Stomach (tissue), 4 donors: Measurements from ENCODE around the gene RICTOR.

Source experiments
- POLR2A ChIP-seq, 4 donors: fragments of 450-650 bp; IDR thresholded peaks; one replicate each; pipeline ENCODE4 v1.6.1; 2016; ENCODE audit warnings: antibody characterized with exemption in 4 of 4, control low read depth in 2 of 4, mild to moderate bottlenecking in 1 of 4, moderate library complexity in 1 of 4
- POLR2AphosphoS5 ChIP-seq, 3 donors: sonication (generic); formaldehyde crosslinking; IDR thresholded peaks; one replicate each; pipeline ENCODE4 v1.6.1; 2016; ENCODE audit warnings: antibody characterized with exemption in 3 of 3
- TF ChIP-seq, protein P1 (sequence below), 7 experiments: fragments of 450-650 bp in 4 of 7; fragments of 200-600 bp in 3 of 7; sonication (generic) in 3 of 7; IDR thresholded peaks; one replicate each; pipeline ENCODE4 v1.5.1; 2016 to 2019; ENCODE audit warnings: antibody characterized with exemption in 7 of 7, control low read depth in 2 of 7, mild to moderate bottlenecking in 1 of 7

DNA sequence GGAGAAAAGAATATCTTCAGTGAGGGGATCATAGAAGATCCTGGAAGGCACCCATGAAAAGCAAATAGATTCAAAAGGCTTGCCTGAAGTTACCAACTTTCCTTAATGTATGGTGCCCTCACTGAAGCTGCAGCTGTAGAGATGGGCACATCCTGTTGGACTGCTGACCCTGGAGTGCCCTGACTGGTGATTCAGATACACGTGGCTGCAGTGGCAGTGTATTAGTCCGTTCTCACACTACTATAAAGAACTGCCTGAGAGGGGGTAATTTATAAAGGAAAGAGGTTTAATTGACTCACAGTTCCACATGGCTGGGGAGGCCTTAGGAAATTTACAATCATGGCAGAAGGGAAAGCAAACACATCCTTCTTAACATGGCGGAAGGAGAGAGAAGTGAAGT is 148.1 kb downstream of the RICTOR start:
- TF ChIP-seq POLR2AphosphoS5 (IDR thresholded peaks at IDR 0.05) (no peak), POLR2A (IDR thresholded peaks at IDR 0.05) (no peak)
- TF ChIP-seq, protein P1, sequence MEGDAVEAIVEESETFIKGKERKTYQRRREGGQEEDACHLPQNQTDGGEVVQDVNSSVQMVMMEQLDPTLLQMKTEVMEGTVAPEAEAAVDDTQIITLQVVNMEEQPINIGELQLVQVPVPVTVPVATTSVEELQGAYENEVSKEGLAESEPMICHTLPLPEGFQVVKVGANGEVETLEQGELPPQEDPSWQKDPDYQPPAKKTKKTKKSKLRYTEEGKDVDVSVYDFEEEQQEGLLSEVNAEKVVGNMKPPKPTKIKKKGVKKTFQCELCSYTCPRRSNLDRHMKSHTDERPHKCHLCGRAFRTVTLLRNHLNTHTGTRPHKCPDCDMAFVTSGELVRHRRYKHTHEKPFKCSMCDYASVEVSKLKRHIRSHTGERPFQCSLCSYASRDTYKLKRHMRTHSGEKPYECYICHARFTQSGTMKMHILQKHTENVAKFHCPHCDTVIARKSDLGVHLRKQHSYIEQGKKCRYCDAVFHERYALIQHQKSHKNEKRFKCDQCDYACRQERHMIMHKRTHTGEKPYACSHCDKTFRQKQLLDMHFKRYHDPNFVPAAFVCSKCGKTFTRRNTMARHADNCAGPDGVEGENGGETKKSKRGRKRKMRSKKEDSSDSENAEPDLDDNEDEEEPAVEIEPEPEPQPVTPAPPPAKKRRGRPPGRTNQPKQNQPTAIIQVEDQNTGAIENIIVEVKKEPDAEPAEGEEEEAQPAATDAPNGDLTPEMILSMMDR (IDR thresholded peaks at IDR 0.05): no peak
